Endodermal cell (in vitro differentiated cells): ENCODE measurements around the gene SYNC. TPM values are rescaled to one million over a fixed set of nuclear protein-coding genes. Genes with fewer than 3 reads are reported as not detected.

ENCODE experiments used
- DNase-seq: peaks from one replicate; pipeline ENCODE4 v3.0.0-alpha.2; 2017
- H3K27ac ChIP-seq: 2 replicates; pipeline ENCODE4 v1.5.1; 2013; ENCODE audit warnings: mild to moderate bottlenecking, low read depth, low read length, moderate library complexity
- H3K27me3 ChIP-seq: 2 replicates; pipeline ENCODE4 v1.6.1; 2013; ENCODE audit warnings: mild to moderate bottlenecking, low read length, moderate library complexity; ENCODE audit not compliant: insufficient read depth, control insufficient read depth, poor library complexity, severe bottlenecking
- H3K36me3 ChIP-seq: 2 replicates; pipeline ENCODE4 v1.7.0; 2013; ENCODE audit warnings: mild to moderate bottlenecking, low read length, moderate library complexity; ENCODE audit not compliant: control insufficient read depth, insufficient read depth
- H3K4me1 ChIP-seq: one replicate; pipeline ENCODE4 v1.7.0; 2013; ENCODE audit warnings: low read length; ENCODE audit not compliant: control insufficient read depth, insufficient read depth
- H3K4me3 ChIP-seq: 2 replicates; pipeline ENCODE4 v1.5.1; 2013; ENCODE audit warnings: mild to moderate bottlenecking, low read length, moderate library complexity
- H3K9ac ChIP-seq: 2 replicates; pipeline ENCODE4 v1.6.1; 2013; ENCODE audit warnings: mild to moderate bottlenecking, low read length, moderate library complexity; ENCODE audit not compliant: poor library complexity, severe bottlenecking; ENCODE audit errors: extremely low read depth
- H3K9me3 ChIP-seq: 2 replicates; pipeline ENCODE4 v1.6.1; 2013; ENCODE audit warnings: mild to moderate bottlenecking, low read length, moderate library complexity; ENCODE audit not compliant: control insufficient read depth
- H3K27ac Mint-ChIP-seq: 2 replicates; pipeline ENCODE4 v1.8.0; 2020; ENCODE audit warnings: mixed read lengths
- H3K27me3 Mint-ChIP-seq: 2 replicates; pipeline ENCODE4 v1.8.0; 2021; ENCODE audit warnings: mild to moderate bottlenecking, mixed read lengths; ENCODE audit not compliant: insufficient read depth
- H3K36me3 Mint-ChIP-seq: 2 replicates; pipeline ENCODE4 v1.8.0; 2020; ENCODE audit warnings: low read depth, mixed read lengths
- H3K4me1 Mint-ChIP-seq: 2 replicates; pipeline ENCODE4 v1.8.0; 2020; ENCODE audit warnings: mixed read lengths
- H3K4me3 Mint-ChIP-seq: 2 replicates; pipeline ENCODE4 v1.8.0; 2020; ENCODE audit warnings: mild to moderate bottlenecking, moderate library complexity, mixed read lengths
- H3K9me3 Mint-ChIP-seq: 2 replicates; pipeline ENCODE4 v1.8.0; 2020; ENCODE audit warnings: mild to moderate bottlenecking, mixed read lengths
- WGBS, 2 experiments: methylation state at CpG; one replicate each; pipeline versions ENCODE4 v1.1.5 to v1.1.7; 2013; ENCODE audit warnings: missing lambda C conversion rate in 2 of 2, mixed read lengths in 1 of 2; ENCODE audit not compliant: insufficient coverage in 1 of 2, insufficient read length in 1 of 2; 5-methylcytosine and 5-hydroxymethylcytosine counted together
- total RNA-seq, 2 donors: library from RNA; stranded (reverse); fragmentation: NEBNext Ultra II Directional in 1 of 2; extraction: Animal tissue kit (Norgen Biotek cat#: 25700) in 1 of 2; gene quantifications; 2 replicates in 1 of 2; 3 replicates in 1 of 2; pipeline ENCODE4 v1.2.1, GENCODE V29; 2021
- TF ChIP-seq, protein P1 (sequence below): fragments of 200-600 bp; sonication (generic); conservative IDR thresholded peaks from 2 replicates; pipeline ENCODE4 v1.5.0; 2021; ENCODE audit warnings: antibody characterized with exemption, mild to moderate bottlenecking

The SYNC gene
- total RNA-seq, 2 donors from 2014 or later: 0.18 TPM; not detected in 1

DNA sequence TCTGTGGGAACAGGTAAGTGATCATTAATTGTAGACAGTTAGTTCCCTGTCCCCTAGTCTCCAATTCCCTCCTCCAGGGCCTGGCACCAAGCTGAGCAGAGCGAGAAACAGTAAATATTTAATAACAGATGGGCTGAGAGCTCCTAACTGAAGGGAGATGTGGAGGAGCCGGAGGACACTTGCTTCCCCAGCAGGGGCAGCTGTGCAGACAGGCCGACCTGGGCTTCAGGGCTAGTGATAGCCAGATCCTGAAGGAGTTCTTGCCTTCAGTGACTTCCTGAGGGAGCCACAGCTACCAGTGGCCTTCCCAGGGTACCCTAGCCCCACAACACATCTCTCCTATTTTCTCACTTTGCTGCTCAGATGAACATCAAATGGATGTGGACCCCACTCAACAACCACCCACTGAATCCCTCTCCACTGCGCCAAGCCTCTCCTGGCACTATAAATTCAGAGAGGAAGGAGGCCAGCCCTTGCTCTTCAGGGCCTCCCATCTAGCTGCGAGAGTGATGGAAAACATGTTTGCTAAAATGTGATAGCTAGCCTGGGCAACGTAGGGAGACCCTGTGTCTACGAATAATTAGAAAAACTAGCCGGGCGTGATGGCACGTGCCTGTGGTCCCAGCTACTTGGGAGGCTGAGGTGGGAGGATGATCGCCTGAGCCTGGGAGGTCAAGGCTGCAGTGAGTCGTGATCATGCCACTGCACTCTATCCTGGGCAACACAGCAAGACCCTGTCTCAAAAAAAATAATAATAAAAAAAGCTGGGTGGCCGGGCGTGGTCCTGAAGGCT lies 26.9 kb upstream of the SYNC start:
- H3K27ac Mint-ChIP-seq: no peak overlapping the region
- no peak for DNase-seq
- H3K9me3 Mint-ChIP-seq: no peaks in the 10 kb centered on the region

DNA sequence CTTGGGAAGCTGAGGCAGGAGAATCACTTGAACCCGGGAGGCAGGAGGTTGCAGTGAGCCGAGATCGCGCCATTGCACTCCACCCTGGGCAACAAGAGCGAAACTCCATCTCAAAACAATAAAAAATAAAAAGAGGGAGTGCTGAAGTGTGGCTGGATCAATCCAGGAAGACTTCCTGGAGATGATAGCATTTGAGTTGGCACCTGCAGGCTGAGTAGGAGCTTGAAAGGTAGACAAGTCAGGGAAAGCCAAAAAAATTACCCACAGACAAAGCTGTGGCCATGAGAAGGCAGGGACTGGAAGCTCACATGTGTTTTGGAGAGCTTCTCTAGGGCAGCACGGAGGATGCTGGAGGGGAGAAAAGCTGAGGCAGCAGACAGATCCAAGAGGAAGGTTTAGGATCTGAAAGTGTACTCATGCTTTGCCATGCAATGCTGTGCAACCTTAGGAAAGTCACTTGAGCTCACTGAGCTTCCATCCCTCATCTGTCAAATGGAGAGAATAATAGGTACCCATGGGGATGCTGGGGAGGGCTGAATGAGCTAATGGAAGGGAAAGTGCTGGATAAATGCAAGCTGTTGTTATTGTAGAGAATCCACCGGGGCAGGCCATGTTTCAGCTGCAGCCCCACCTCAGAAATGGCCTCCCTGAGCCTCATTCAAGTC lies 26.0 kb upstream of the SYNC start:
- no peak overlapping the region for H3K4me3 ChIP-seq
- peaks cover 9% of the 10 kb centered on the region for H3K4me1 ChIP-seq
- no peaks in the 10 kb centered on the region for H3K27me3 ChIP-seq
- TF ChIP-seq, protein P1, sequence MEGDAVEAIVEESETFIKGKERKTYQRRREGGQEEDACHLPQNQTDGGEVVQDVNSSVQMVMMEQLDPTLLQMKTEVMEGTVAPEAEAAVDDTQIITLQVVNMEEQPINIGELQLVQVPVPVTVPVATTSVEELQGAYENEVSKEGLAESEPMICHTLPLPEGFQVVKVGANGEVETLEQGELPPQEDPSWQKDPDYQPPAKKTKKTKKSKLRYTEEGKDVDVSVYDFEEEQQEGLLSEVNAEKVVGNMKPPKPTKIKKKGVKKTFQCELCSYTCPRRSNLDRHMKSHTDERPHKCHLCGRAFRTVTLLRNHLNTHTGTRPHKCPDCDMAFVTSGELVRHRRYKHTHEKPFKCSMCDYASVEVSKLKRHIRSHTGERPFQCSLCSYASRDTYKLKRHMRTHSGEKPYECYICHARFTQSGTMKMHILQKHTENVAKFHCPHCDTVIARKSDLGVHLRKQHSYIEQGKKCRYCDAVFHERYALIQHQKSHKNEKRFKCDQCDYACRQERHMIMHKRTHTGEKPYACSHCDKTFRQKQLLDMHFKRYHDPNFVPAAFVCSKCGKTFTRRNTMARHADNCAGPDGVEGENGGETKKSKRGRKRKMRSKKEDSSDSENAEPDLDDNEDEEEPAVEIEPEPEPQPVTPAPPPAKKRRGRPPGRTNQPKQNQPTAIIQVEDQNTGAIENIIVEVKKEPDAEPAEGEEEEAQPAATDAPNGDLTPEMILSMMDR: no peak
- H3K9ac ChIP-seq: no peak overlapping the region
- 89 to 99% methylated on average over 6 to 7 of the region's 7 CpGs for WGBS, 2 experiments
- no peak for DNase-seq
- Mint-ChIP-seq H3K4me3 (no peak overlapping the region), H3K9me3 (no peaks in the 10 kb centered on the region), H3K27me3 (peaks cover 4% of the 10 kb centered on the region), H3K27ac (no peak overlapping the region), H3K36me3 (no peaks in the 10 kb centered on the region), H3K4me1 (peaks cover 24% of the 10 kb centered on the region)
- no peak overlapping the region for H3K27ac ChIP-seq
- H3K36me3 ChIP-seq: no peaks in the 10 kb centered on the region
- no peaks in the 10 kb centered on the region for H3K9me3 ChIP-seq

More for the DNA sequence above, 26.9 kb upstream of the SYNC start:
- Mint-ChIP-seq H3K36me3 (no peaks in the 10 kb centered on the region), H3K4me1 (peaks cover 29% of the 10 kb centered on the region), H3K4me3 (no peak overlapping the region), H3K27me3 (peaks cover 4% of the 10 kb centered on the region)
- Histone ChIP-seq H3K4me1 (peaks cover 13% of the 10 kb centered on the region), H3K27ac (no peak overlapping the region), H3K4me3 (no peak overlapping the region), H3K36me3 (no peaks in the 10 kb centered on the region), H3K27me3 (no peaks in the 10 kb centered on the region), H3K9me3 (no peaks in the 10 kb centered on the region), H3K9ac (no peak overlapping the region)
- WGBS, 2 experiments: 88 to 91% methylated on average over 14 of the region's 14 CpGs
- TF ChIP-seq, protein P1: peak; percentile 45

DNA sequence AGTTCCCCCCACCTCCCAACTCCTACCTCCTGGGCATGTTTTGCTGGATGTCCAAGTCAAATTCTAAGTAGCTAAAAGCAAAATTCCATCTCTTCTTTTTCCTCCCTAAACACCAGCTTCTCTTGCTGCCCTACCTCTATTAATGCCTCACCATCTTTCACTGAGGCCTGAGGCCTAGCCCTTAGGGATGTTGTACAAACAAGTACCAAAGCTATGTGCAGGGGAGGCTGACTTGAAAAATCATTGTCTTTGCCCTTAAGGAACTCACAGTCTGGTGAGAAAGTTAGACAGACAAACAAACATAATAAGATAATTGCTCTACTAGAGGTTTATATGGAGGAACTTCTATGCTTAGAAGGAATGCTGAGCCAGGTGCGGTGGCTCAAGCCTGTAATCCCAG lies 25.3 kb upstream of the SYNC start:
- TF ChIP-seq, protein P1: no peak
- H3K36me3 Mint-ChIP-seq: no peaks in the 10 kb centered on the region
- 88 to 100% methylated on average over 1 of the region's 1 CpG for WGBS, 2 experiments
- Histone ChIP-seq H3K9ac (no peak overlapping the region), H3K27me3 (no peaks in the 10 kb centered on the region), H3K9me3 (no peaks in the 10 kb centered on the region), H3K4me3 (no peak overlapping the region), H3K4me1 (peaks cover 9% of the 10 kb centered on the region), H3K27ac (no peak overlapping the region), H3K36me3 (no peaks in the 10 kb centered on the region)
- H3K27ac Mint-ChIP-seq: no peak overlapping the region
- H3K4me3 Mint-ChIP-seq: no peak overlapping the region
- peaks cover 2% of the 10 kb centered on the region for H3K27me3 Mint-ChIP-seq
- DNase-seq: no peak
- peaks cover 20% of the 10 kb centered on the region for H3K4me1 Mint-ChIP-seq
- no peaks in the 10 kb centered on the region for H3K9me3 Mint-ChIP-seq
